SIG-M5 (cell line): Measurements from ENCODE around the gene KDM5C.
"Not testable (repeated sequence)": the region's sequence is repeated elsewhere in the genome, so short reads cannot be mapped to it uniquely, and the experiment has no call there.

Experiments
- DNase-seq: peaks from one replicate; lab custom pipeline; 2025; lab: John Stamatoyannopoulos, UW

KDM5C gene

GRCh38 chrX:53190363-53190960, 34.5 kb downstream of the KDM5C start:
- DNase-seq: no peak

GRCh38 chrX:53188763-53189162, 36.2 kb downstream of the KDM5C start:
- no peak for DNase-seq

- DNase-seq: no peak
These were observed 38.7 kb downstream of the KDM5C start for GRCh38 chrX:53186351-53186750.

GRCh38 chrX:53184836-53185235, 40.2 kb downstream of the KDM5C start:
- no peak for DNase-seq

- no peak for DNase-seq
These were observed 53.7 kb downstream of the KDM5C start for GRCh38 chrX:53171356-53171755.

GRCh38 chrX:53166103-53166502, 58.9 kb downstream of the KDM5C start:
- no peak for DNase-seq

GRCh38 chrX:53164566-53164965, 60.4 kb downstream of the KDM5C start:
- not testable (repeated sequence) for DNase-seq

- no peak for DNase-seq
These were observed 61.6 kb downstream of the KDM5C start for GRCh38 chrX:53163436-53163835.

- no peak for DNase-seq
These were observed 64.6 kb downstream of the KDM5C start for GRCh38 chrX:53160297-53160983.

- no peak for DNase-seq
These were observed 65.8 kb downstream of the KDM5C start for GRCh38 chrX:53159184-53159583.

- no peak for DNase-seq
These were observed 68.8 kb downstream of the KDM5C start for GRCh38 chrX:53156207-53156596.

- no peak for DNase-seq
These were observed 69.3 kb downstream of the KDM5C start for GRCh38 chrX:53155512-53156206.

GRCh38 chrX:53153581-53153980, 71.4 kb downstream of the KDM5C start:
- DNase-seq: no peak
